SK-N-SH treated with all-trans-retinoic acid at 6 μM for 48 hours (cell line): ENCODE results near the gene NAGPA.
A peak's percentile ranks its signal among the peaks of the same experiment; 100 is the strongest.

ENCODE experiments used
- ATAC-seq: fragments of 200-7000 bp; cut with Tn5 transposase; 3 replicates; pipeline ENCODE4 v1.9.1; 2020; ENCODE audit warnings: mild to moderate bottlenecking, moderate library complexity
- ARNTL ChIP-seq: fragments of 450-650 bp; formaldehyde crosslinking; IDR thresholded peaks from 2 replicates; pipeline ENCODE4 v1.5.0; 2020; ENCODE audit warnings: low read depth, mild to moderate bottlenecking, moderate library complexity, borderline replicate concordance
- BACH2 ChIP-seq: fragments of 250-450 bp; sonication (Bioruptor Pico); IDR thresholded peaks from 2 replicates; pipeline ENCODE4 v1.9.0; 2021; ENCODE audit warnings: mild to moderate bottlenecking, borderline replicate concordance
- CSDC2 ChIP-seq: fragments of 250-450 bp; sonication (Bioruptor Pico); IDR thresholded peaks from 2 replicates; pipeline ENCODE4 v1.5.0; 2020; ENCODE audit warnings: mild to moderate bottlenecking, moderate library complexity
- ESRRG ChIP-seq: fragments of 250-450 bp; sonication (Bioruptor Pico); IDR thresholded peaks from 2 replicates; pipeline ENCODE4 v1.6.1; 2021; ENCODE audit warnings: mild to moderate bottlenecking
- GLIS3 ChIP-seq: fragments of 250-450 bp; sonication (Bioruptor Pico); IDR thresholded peaks from 2 replicates; pipeline ENCODE4 v1.5.0; 2020; ENCODE audit warnings: mild to moderate bottlenecking, moderate library complexity
- ISL1 ChIP-seq: fragments of 250-450 bp; sonication (Bioruptor Pico); IDR thresholded peaks from 2 replicates; pipeline ENCODE4 v2.1.2; 2022; ENCODE audit warnings: mild to moderate bottlenecking, moderate library complexity
- OSR1 ChIP-seq: fragments of 250-450 bp; sonication (Bioruptor Pico); IDR thresholded peaks from 2 replicates; pipeline ENCODE4 v1.8.0; 2022; ENCODE audit warnings: moderate library complexity, mild to moderate bottlenecking, inconsistent platforms
- PPARA ChIP-seq: fragments of 250-450 bp; sonication (Bioruptor Pico); IDR thresholded peaks from 2 replicates; pipeline ENCODE4 v1.5.0; 2020; ENCODE audit warnings: mild to moderate bottlenecking, borderline replicate concordance
- SNAI2 ChIP-seq: fragments of 250-450 bp; sonication (Bioruptor Pico); IDR thresholded peaks from 2 replicates; pipeline ENCODE4 v1.5.0; 2020; ENCODE audit warnings: mild to moderate bottlenecking, moderate library complexity
- TCF4 ChIP-seq: fragments of 250-450 bp; sonication (Bioruptor Pico); IDR thresholded peaks from 2 replicates; pipeline ENCODE4 v1.8.0; 2021; ENCODE audit warnings: mild to moderate bottlenecking, moderate library complexity, borderline replicate concordance
- TOX ChIP-seq: fragments of 250-450 bp; sonication (Bioruptor Pico); IDR thresholded peaks from 2 replicates; pipeline ENCODE4 v1.8.0; 2021; ENCODE audit warnings: mild to moderate bottlenecking, moderate library complexity, borderline replicate concordance
- ZC3H10 ChIP-seq: fragments of 250-450 bp; sonication (Bioruptor Pico); IDR thresholded peaks from 2 replicates; pipeline ENCODE4 v1.5.1; 2021; ENCODE audit warnings: mild to moderate bottlenecking, moderate library complexity
- ZFP3 ChIP-seq: fragments of 250-450 bp; sonication (Bioruptor Pico); IDR thresholded peaks from 2 replicates; pipeline ENCODE4 v1.5.0; 2020; ENCODE audit warnings: mild to moderate bottlenecking, moderate library complexity
- ZFP30 ChIP-seq: fragments of 450-650 bp; formaldehyde crosslinking; IDR thresholded peaks from 2 replicates; pipeline ENCODE4 v1.5.0; 2022; ENCODE audit warnings: mild to moderate bottlenecking, moderate library complexity
- ZNF565 ChIP-seq: fragments of 450-650 bp; formaldehyde crosslinking; conservative IDR thresholded peaks from 2 replicates; pipeline ENCODE4 v1.5.0; 2020; ENCODE audit warnings: low read depth, mild to moderate bottlenecking, moderate library complexity
- ZNF70 ChIP-seq: fragments of 450-650 bp; formaldehyde crosslinking; IDR thresholded peaks from 2 replicates; pipeline ENCODE4 v1.5.0; 2020; ENCODE audit warnings: mild to moderate bottlenecking, moderate library complexity
- ZNF8 ChIP-seq: fragments of 450-650 bp; formaldehyde crosslinking; IDR thresholded peaks from 2 replicates; pipeline ENCODE4 v1.5.0; 2020; ENCODE audit warnings: mild to moderate bottlenecking, moderate library complexity
- TF ChIP-seq, protein P1 (sequence below): fragments of 250-450 bp; sonication (Bioruptor Pico); IDR thresholded peaks from 2 replicates; pipeline ENCODE4 v1.5.1; 2021; ENCODE audit warnings: mild to moderate bottlenecking, moderate library complexity
- TF ChIP-seq, protein P2 (sequence below): fragments of 250-450 bp; sonication (Bioruptor Pico); IDR thresholded peaks from 2 replicates; pipeline ENCODE4 v1.5.0; 2020; ENCODE audit warnings: mild to moderate bottlenecking, moderate library complexity
- TF ChIP-seq, protein P3 (sequence below): fragments of 250-450 bp; sonication (Bioruptor Pico); IDR thresholded peaks from 2 replicates; pipeline ENCODE4 v1.5.1; 2020; ENCODE audit warnings: low read depth, mild to moderate bottlenecking, moderate library complexity
- TF ChIP-seq, protein P4 (sequence below): fragments of 250-450 bp; sonication (Bioruptor Pico); IDR thresholded peaks from 2 replicates; pipeline ENCODE4 v1.8.0; 2021; ENCODE audit warnings: low read depth, mild to moderate bottlenecking, moderate library complexity, borderline replicate concordance
- TF ChIP-seq, protein P5 (sequence below): fragments of 250-450 bp; sonication (Bioruptor Pico); IDR thresholded peaks from 2 replicates; pipeline ENCODE4 v1.8.0; 2020; ENCODE audit warnings: mild to moderate bottlenecking, moderate library complexity, borderline replicate concordance

Gene NAGPA

DNA sequence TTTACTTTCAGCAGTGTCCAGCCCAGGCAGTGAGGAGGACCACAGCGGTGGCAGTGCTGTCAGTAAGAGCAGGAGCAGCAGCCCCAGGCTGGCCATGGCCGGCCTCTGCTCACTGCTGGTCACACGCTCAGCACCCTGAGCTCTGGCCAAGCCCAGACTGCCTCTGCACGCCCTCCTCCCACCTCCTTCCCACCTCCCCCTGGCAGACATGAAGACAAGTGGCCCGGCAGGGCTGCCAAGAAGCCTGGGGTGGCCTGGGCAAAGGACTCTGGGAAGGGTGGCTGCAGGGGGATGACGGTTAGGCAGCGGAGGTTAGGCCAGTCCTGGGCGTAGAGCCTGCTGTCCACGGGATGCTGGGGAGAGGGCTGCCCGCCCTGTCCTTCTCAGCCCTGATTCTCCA is 32.1 kb upstream of the NAGPA start, which contains the start of gene C16orf89:
Gene C16orf89 (minus strand): TSS at position 144 of the 400 bp plus-strand sequence. CDS start 48 bp downstream, at position 96.
- ATAC-seq = peak; percentile 12; the same call in 1 of the 3 replicates
- TF ChIP-seq, protein P1, sequence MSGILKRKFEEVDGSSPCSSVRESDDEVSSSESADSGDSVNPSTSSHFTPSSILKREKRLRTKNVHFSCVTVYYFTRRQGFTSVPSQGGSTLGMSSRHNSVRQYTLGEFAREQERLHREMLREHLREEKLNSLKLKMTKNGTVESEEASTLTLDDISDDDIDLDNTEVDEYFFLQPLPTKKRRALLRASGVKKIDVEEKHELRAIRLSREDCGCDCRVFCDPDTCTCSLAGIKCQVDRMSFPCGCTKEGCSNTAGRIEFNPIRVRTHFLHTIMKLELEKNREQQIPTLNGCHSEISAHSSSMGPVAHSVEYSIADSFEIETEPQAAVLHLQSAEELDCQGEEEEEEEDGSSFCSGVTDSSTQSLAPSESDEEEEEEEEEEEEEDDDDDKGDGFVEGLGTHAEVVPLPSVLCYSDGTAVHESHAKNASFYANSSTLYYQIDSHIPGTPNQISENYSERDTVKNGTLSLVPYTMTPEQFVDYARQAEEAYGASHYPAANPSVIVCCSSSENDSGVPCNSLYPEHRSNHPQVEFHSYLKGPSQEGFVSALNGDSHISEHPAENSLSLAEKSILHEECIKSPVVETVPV (CRISPR knock-in tag) = no peak
- TF ChIP-seq TOX (CRISPR knock-in tag) = no peak
- TF ChIP-seq ZFP3 (CRISPR knock-in tag) = no peak
- no peak for TF ChIP-seq PPARA
- TF ChIP-seq ESRRG = no peak
- no peak for TF ChIP-seq OSR1
- TF ChIP-seq, protein P2, sequence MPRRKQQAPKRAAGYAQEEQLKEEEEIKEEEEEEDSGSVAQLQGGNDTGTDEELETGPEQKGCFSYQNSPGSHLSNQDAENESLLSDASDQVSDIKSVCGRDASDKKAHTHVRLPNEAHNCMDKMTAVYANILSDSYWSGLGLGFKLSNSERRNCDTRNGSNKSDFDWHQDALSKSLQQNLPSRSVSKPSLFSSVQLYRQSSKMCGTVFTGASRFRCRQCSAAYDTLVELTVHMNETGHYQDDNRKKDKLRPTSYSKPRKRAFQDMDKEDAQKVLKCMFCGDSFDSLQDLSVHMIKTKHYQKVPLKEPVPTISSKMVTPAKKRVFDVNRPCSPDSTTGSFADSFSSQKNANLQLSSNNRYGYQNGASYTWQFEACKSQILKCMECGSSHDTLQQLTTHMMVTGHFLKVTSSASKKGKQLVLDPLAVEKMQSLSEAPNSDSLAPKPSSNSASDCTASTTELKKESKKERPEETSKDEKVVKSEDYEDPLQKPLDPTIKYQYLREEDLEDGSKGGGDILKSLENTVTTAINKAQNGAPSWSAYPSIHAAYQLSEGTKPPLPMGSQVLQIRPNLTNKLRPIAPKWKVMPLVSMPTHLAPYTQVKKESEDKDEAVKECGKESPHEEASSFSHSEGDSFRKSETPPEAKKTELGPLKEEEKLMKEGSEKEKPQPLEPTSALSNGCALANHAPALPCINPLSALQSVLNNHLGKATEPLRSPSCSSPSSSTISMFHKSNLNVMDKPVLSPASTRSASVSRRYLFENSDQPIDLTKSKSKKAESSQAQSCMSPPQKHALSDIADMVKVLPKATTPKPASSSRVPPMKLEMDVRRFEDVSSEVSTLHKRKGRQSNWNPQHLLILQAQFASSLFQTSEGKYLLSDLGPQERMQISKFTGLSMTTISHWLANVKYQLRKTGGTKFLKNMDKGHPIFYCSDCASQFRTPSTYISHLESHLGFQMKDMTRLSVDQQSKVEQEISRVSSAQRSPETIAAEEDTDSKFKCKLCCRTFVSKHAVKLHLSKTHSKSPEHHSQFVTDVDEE = no peak
- no peak for TF ChIP-seq ZFP30 (CRISPR knock-in tag)
- no peak for TF ChIP-seq ZNF8 (CRISPR knock-in tag)
- no peak for TF ChIP-seq TCF4 (CRISPR knock-in tag)
- no peak for TF ChIP-seq CSDC2
- TF ChIP-seq, protein P3, sequence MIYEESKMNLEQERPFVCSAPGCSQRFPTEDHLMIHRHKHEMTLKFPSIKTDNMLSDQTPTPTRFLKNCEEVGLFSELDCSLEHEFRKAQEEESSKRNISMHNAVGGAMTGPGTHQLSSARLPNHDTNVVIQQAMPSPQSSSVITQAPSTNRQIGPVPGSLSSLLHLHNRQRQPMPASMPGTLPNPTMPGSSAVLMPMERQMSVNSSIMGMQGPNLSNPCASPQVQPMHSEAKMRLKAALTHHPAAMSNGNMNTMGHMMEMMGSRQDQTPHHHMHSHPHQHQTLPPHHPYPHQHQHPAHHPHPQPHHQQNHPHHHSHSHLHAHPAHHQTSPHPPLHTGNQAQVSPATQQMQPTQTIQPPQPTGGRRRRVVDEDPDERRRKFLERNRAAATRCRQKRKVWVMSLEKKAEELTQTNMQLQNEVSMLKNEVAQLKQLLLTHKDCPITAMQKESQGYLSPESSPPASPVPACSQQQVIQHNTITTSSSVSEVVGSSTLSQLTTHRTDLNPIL = no peak
- TF ChIP-seq BACH2 = no peak

DNA sequence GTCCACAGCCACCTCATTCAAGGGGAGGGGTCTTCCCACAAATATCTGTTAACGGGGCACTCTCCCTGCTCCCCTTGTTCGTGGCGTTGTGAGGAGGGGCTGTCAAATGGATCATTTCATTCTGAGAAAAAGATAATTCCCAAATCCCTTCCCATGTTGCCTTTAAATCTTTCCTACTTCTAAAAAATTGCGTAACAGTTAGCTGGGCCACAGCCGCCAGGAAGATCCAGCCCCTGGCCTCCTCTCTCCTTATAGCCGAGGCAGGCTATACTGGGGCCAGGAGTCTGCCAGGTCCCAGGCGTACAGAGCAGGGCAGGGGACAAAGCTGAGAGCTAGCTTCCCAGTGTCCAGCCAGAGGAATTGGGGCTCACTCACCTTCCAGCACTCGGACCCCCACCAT is 31.6 kb upstream of the NAGPA start:
- TF ChIP-seq ISL1 = no peak
- TF ChIP-seq ARNTL = no peak
- no peak for TF ChIP-seq ZNF70 (CRISPR knock-in tag)
- TF ChIP-seq, protein P1 (CRISPR knock-in tag) = no peak
- TF ChIP-seq BACH2 = no peak
- TF ChIP-seq, protein P4, sequence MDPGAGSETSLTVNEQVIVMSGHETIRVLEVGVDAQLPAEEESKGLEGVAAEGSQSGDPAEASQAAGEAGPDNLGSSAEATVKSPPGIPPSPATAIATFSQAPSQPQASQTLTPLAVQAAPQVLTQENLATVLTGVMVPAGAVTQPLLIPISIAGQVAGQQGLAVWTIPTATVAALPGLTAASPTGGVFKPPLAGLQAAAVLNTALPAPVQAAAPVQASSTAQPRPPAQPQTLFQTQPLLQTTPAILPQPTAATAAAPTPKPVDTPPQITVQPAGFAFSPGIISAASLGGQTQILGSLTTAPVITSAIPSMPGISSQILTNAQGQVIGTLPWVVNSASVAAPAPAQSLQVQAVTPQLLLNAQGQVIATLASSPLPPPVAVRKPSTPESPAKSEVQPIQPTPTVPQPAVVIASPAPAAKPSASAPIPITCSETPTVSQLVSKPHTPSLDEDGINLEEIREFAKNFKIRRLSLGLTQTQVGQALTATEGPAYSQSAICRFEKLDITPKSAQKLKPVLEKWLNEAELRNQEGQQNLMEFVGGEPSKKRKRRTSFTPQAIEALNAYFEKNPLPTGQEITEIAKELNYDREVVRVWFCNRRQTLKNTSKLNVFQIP = no peak
- no peak for TF ChIP-seq ZFP3 (CRISPR knock-in tag)
- no peak for TF ChIP-seq OSR1
- no peak for TF ChIP-seq SNAI2 (CRISPR knock-in tag)
- TF ChIP-seq ZNF565 (CRISPR knock-in tag) = no peak
- no peak for TF ChIP-seq ZC3H10 (CRISPR knock-in tag)
- TF ChIP-seq, protein P5, sequence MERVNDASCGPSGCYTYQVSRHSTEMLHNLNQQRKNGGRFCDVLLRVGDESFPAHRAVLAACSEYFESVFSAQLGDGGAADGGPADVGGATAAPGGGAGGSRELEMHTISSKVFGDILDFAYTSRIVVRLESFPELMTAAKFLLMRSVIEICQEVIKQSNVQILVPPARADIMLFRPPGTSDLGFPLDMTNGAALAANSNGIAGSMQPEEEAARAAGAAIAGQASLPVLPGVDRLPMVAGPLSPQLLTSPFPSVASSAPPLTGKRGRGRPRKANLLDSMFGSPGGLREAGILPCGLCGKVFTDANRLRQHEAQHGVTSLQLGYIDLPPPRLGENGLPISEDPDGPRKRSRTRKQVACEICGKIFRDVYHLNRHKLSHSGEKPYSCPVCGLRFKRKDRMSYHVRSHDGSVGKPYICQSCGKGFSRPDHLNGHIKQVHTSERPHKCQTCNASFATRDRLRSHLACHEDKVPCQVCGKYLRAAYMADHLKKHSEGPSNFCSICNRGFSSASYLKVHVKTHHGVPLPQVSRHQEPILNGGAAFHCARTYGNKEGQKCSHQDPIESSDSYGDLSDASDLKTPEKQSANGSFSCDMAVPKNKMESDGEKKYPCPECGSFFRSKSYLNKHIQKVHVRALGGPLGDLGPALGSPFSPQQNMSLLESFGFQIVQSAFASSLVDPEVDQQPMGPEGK (CRISPR knock-in tag) = no peak
- ATAC-seq = no peak

DNA sequence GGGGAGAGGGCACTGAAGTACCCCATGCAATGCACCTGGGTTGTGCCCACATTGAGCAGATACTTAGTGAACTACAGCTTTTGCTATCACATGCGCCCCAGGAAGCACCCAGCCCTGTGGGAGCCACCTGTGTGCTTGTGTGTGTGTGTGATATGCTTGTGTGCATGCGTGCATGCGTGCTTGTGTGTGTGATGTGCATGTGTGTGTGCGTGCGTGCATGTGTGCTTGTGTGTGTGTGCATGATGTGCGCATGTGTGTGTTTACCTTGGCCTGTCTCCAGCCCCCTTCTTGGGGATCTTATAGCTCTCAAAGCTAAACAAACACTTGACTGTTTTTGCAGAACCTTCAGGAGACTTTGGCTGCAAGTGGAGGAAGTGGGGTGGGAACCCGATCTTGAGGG is 31.2 kb upstream of the NAGPA start:
- no peak for ATAC-seq
- TF ChIP-seq, protein P3 = no peak
- TF ChIP-seq PPARA (no peak), ZFP30 (CRISPR knock-in tag) (no peak), SNAI2 (CRISPR knock-in tag) (no peak), ZFP3 (CRISPR knock-in tag) (no peak), BACH2 (no peak), ARNTL (no peak), GLIS3 (CRISPR knock-in tag) (no peak), TCF4 (CRISPR knock-in tag) (no peak), OSR1 (no peak), ESRRG (no peak), ZNF8 (CRISPR knock-in tag) (no peak), ZC3H10 (CRISPR knock-in tag) (no peak)
- TF ChIP-seq, protein P4 = no peak
- TF ChIP-seq, protein P1 (CRISPR knock-in tag) = no peak
